Psoas muscle (tissue), 8 donors: Measurements from ENCODE around the gene RRP15. TPM values are rescaled to one million over a fixed set of nuclear protein-coding genes. Genes with fewer than 3 reads are reported as not detected.

Experiments
- ATAC-seq, 4 donors: fragments of 200-7000 bp; cut with Tn5 transposase; one replicate each; pipeline ENCODE4 v1.9.1; 2020; ENCODE audit warnings: moderate library complexity in 3 of 4, mild to moderate bottlenecking in 2 of 4
- DNase-seq, 2 donors: peaks; one replicate each; pipeline ENCODE4 v3.0.0-alpha.2; 2020
- H3K27ac ChIP-seq: fragments of 200-600 bp; one replicate; pipeline ENCODE4 v1.8.0; 2022
- H3K27me3 ChIP-seq, 3 donors: fragments of 200-600 bp in 1 of 3; one replicate each; pipeline versions ENCODE4 v1.6.1 to v1.8.0; 2013 to 2022; ENCODE audit warnings: low read length in 2 of 3, mild to moderate bottlenecking in 2 of 3, moderate library complexity in 1 of 3; ENCODE audit not compliant: insufficient read depth in 3 of 3
- H3K36me3 ChIP-seq, 2 donors: fragments of 200-600 bp in 1 of 2; one replicate each; pipeline versions ENCODE4 v1.6.1 to v1.8.0; 2013 to 2022; ENCODE audit warnings: low read depth in 1 of 2, mild to moderate bottlenecking in 1 of 2, moderate library complexity in 1 of 2; ENCODE audit not compliant: insufficient read depth in 1 of 2
- H3K4me1 ChIP-seq: fragments of 200-600 bp; one replicate; pipeline ENCODE4 v1.8.0; 2022
- H3K4me3 ChIP-seq: fragments of 200-600 bp; one replicate; pipeline ENCODE4 v1.8.0; 2022; ENCODE audit warnings: mild to moderate bottlenecking
- H3K9me3 ChIP-seq: fragments of 200-600 bp; one replicate; pipeline ENCODE4 v1.8.0; 2022
- WGBS, 3 donors: extraction: QIAGEN DNeasy Blood & Tissue Kit; methylation state at CpG; one replicate each; pipeline versions ENCODE4 v1.1.6 to v1.1.7; 2013; 5-methylcytosine and 5-hydroxymethylcytosine counted together
- intact Hi-C, 2 donors: fragments of 100-400 bp; cut with DNase I; formaldehyde crosslinking; loops; one replicate each; pipeline versions ENCODE4 v1.11.0 to v1.14.2; 2022
- polyA plus RNA-seq, 3 donors: library from polyadenylated mRNA; stranded (reverse); fragments of 200-250 nt; gene quantifications; one replicate each; pipeline ENCODE4 v1.2.3, GENCODE V29; 2013
- total RNA-seq, 4 donors: library from RNA; stranded (reverse); fragmentation: NEBNext Ultra II Directional in 2 of 4; extraction: Animal tissue kit (Norgen Biotek cat#: 25700) in 2 of 4; gene quantifications; one replicate each; pipeline versions ENCODE4 v1.2.1 to v1.2.4, GENCODE V29; 2021 to 2023
- TF ChIP-seq, protein P1 (sequence below): fragments of 200-600 bp; IDR thresholded peaks from one replicate; pipeline ENCODE4 v1.8.0; 2022; ENCODE audit warnings: antibody characterized with exemption
- donor health status: healthy with polysubstance abuse.
- donor health status: DM: no; HTN: no; CAD: no; lungs with moderate emphysema.
- donor health status: Bipolar disorder and iron deficiency.
- donor health status: healthy.
- donor health status: DM: yes; HTN: yes; CAD: no.
- donor health status: DM: no; HTN: no; CAD: no.
- donor health status: DM: no; HTN: no; CAD: no.
- donor health status: DM: yes; HTN: yes; CAD: no.

RRP15 gene
- total and polyA plus RNA-seq, 7 donors = 10.1 to 58.4 (median 32.0) TPM

DNA sequence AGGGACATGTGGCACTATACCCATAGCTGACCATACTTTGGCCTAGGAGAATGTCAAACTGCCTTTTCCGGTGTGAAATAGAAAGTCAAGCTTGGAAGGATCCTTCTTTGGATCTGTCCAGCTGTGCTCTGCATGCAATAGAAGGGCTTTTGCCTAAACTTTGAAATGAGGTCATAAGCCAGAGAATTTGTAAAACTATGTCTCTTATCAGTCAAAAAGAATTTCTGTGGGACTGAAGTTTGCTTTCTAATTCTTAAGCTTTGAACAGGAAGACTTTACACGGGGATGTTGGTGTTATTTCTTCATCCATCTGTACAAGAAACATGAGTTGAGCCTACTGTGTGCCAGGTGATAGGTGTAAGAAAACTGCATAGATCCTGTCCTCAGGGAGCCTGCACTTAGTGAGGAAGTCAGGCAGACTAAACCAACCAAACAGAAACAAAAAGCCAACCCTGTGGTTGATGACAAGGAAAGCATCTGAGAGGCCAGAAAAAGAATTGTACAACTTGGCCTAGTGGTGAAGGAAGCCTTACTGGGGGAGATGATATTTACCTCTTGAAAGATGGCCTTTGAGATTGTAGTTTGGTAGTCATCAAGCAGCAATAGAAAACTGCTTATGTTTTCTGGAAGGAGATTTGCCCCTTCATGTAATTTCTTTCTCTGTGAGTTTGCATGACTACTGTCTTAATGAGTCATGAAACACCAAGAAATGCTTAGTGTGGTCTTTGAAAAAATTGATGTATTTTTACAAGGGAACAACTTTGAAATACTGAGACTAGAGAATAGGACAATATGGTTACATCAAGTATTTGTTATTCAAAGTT, 84.8 kb downstream of the RRP15 start:
- Histone ChIP-seq H3K9me3 (no peaks in the 10 kb centered on the region), H3K27ac (peak overlapping the region; percentile 69), H3K36me3 (no peaks in the 10 kb centered on the region), H3K4me3 (no peak overlapping the region), H3K27me3 (no peaks in the 10 kb centered on the region), H3K4me1 (peaks cover 33% of the 10 kb centered on the region)
- DNase-seq = no peak
- 35 to 64% (median 39%) methylated on average over 2 of the region's 2 CpGs for WGBS, 3 donors
- no peak for ATAC-seq
- intact Hi-C loops = loop anchor here in 1 of 2 donors (10.0 kb wide), 1 partner anchor 95 kb away; no protein-coding TSS in a partner anchor
- TF ChIP-seq, protein P1, sequence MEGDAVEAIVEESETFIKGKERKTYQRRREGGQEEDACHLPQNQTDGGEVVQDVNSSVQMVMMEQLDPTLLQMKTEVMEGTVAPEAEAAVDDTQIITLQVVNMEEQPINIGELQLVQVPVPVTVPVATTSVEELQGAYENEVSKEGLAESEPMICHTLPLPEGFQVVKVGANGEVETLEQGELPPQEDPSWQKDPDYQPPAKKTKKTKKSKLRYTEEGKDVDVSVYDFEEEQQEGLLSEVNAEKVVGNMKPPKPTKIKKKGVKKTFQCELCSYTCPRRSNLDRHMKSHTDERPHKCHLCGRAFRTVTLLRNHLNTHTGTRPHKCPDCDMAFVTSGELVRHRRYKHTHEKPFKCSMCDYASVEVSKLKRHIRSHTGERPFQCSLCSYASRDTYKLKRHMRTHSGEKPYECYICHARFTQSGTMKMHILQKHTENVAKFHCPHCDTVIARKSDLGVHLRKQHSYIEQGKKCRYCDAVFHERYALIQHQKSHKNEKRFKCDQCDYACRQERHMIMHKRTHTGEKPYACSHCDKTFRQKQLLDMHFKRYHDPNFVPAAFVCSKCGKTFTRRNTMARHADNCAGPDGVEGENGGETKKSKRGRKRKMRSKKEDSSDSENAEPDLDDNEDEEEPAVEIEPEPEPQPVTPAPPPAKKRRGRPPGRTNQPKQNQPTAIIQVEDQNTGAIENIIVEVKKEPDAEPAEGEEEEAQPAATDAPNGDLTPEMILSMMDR = no peak

DNA sequence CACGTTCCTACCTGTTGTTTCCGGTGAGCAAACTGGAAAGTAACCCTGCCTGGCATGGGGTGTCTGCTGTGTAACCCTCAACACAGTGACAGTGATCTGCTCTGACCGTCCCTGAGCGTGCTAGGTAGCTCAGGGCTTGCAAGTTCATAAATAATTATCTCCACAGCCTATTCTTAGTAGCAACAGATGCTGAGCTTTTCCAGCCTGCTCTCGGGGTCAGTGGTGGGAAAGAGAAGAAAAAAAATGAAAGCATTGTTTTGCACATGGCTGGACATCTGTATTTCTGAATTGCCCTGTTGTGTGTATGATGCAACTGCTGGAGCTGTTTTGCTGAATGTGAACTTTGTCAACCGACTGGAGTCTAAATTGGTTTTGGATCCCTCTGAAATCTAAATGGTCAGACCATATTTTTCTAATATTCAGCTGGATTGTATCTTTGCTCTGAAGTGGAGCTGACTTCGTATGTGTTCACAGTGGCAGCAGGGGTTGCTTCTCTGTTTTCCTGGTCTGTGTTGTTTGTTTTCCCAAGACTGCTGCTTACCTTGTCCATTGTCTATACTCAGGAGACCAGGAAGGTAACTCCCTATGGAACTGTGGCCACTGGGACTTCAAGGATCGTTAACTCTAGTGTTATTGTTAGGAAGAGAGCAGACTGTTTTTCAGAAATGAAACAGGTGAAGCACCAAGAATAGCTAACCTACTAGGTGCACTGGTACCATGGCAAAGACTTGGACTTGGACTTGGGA, 87.0 kb downstream of the RRP15 start:
- no peak for DNase-seq
- H3K4me3 ChIP-seq = peak overlapping the region; percentile 6
- peak; percentile 61 to 75 (median 71) for ATAC-seq
- no peaks in the 10 kb centered on the region for H3K36me3 ChIP-seq
- H3K27ac ChIP-seq = peak overlapping the region; percentile 69
- WGBS, 3 donors = 8 to 16% (median 15%) methylated on average over 8 of the region's 8 CpGs
- H3K4me1 ChIP-seq = peaks cover 37% of the 10 kb centered on the region
- intact Hi-C loops = loop anchor here in 1 of 2 donors (10.0 kb wide), 1 partner anchor 93 kb away; no protein-coding TSS in a partner anchor
- TF ChIP-seq, protein P1 = no peak
- no peaks in the 10 kb centered on the region for H3K27me3 ChIP-seq
- H3K9me3 ChIP-seq = no peaks in the 10 kb centered on the region

DNA sequence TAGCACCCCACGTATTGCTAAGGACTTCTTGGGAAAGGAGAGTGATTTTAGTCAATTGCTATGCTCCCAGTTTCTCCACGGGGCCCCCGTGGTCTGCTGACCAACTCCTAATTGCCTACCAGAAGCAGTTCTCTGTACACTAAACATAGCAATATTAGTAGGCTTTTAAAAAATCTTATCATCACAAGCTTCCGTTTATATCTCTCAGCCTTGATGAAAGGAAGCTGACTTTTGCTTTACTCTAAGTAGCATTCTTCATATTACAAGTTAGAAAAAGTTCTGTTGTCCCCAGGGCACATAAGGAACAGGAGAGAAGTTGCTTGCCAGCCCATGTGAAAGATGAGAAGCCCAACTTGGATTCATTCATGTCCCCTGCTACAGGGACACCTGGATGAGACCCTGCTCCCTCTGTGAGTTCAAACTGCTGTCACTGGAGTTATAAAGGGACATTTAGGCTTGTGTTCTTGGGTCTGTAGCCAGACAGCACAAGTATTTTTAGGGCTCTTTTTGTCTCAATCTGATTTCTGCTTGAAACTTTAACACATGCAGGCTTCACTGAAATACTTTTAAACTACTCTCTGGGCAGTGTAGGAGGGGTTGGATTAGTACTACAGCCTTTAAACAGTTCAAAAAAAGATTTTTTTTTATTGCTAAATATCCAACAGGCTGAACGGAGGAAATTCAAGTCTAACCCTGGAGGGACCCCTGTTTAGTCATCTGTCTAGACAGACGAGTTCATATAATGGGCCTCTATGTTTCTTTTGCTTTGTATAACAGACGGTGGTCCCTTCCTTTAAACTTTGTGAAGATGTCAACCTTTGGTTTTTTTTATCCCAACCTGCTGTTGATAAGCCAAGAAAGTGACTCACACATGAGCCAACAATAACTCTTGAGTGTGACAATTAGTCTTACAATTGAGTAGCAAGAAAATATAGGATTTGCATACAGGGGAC, 89.6 kb downstream of the RRP15 start:
- peak overlapping the region; percentile 1 for H3K4me3 ChIP-seq
- H3K4me1 ChIP-seq = peaks cover 37% of the 10 kb centered on the region
- H3K36me3 ChIP-seq = no peaks in the 10 kb centered on the region
- ATAC-seq (peak in 3 of 4 donors; percentile 41 to 66 (median 60)), DNase-seq (no peak)
- H3K27me3 ChIP-seq = no peaks in the 10 kb centered on the region
- H3K27ac ChIP-seq = peak overlapping the region; percentile 69
- 11 to 18% (median 14%) methylated on average over 7 of the region's 7 CpGs for WGBS, 3 donors
- TF ChIP-seq, protein P1 = no peak
- intact Hi-C loops = loop anchor here in 1 of 2 donors (10.0 kb wide), 1 partner anchor 90 kb away; no protein-coding TSS in a partner anchor
- no peaks in the 10 kb centered on the region for H3K9me3 ChIP-seq

DNA sequence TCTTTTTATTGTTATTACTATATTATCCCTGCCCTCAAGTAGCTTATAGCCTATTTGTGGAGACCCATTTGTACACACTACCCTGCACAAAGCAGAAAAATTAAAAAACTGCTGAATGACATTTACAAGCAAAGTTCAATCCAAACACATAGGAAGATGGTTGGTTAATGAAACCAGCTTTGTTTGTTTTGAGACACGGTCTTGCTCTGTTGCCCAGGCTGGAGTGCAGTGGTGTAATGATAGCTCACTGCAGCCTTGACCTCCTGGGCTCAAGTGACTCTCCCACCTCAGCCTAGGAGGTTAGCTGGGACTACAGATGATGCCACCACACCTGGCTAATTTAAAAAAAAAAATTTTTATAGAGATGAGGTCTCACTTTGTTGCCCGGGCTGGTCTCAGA, 91.6 kb downstream of the RRP15 start:
- intact Hi-C loops = loop anchor here in 1 of 2 donors (10.0 kb wide), 1 partner anchor 88 kb away; no protein-coding TSS in a partner anchor
- H3K4me1 ChIP-seq = peaks cover 49% of the 10 kb centered on the region

More for the DNA sequence above, 91.6 kb downstream of the RRP15 start:
- 48 to 76% (median 53%) methylated on average over 2 of the region's 2 CpGs for WGBS, 3 donors
- Histone ChIP-seq H3K27ac (no peak overlapping the region), H3K4me3 (no peak overlapping the region), H3K27me3 (no peaks in the 10 kb centered on the region), H3K9me3 (no peaks in the 10 kb centered on the region), H3K36me3 (no peaks in the 10 kb centered on the region)
- no peak for DNase-seq
- ATAC-seq = no peak
- TF ChIP-seq, protein P1 = no peak
